Measurements from ENCODE around the gene TMEM131. TPM values are rescaled to one million over a fixed set of nuclear protein-coding genes. Genes with fewer than 3 reads are reported as not detected.

TMEM131 gene
- total and polyA plus RNA-seq, 2 of the 8 experiments (the other 6 are each of a cell fraction or from before 2014, with no cell fraction given): 9.7 to 22.9 TPM

- no peaks in the 10 kb centered on the region for H3K79me2 ChIP-seq (ENCODE audit: control insufficient read depth in 1 of 2, insufficient read depth in 2 of 2, low read length in 2 of 2)
- H3K18ac ChIP-seq (ENCODE audit: extremely low read depth, low read length): no peak overlapping the region
- no peak overlapping the region for H4K8ac ChIP-seq (ENCODE audit: extremely low read depth, insufficient read depth, low read length)
- H2AK5ac ChIP-seq (ENCODE audit: low read depth, low read length): no peak overlapping the region
- no peak overlapping the region for H3K4ac ChIP-seq (replicated peaks; ENCODE audit: insufficient read length, low read depth, low read length)
- H3K56ac ChIP-seq (replicated peaks; ENCODE audit: insufficient read length, low read depth, low read length): no peak overlapping the region
- 0 out of 7 replicates have a peak, but pooled peaks cover 0 to 3% (median 0%) of the 10 kb centered on the region in 4 experiments for H3K4me1 ChIP-seq (replicated peaks in 1 of 4; ENCODE audit: control insufficient read depth in 3 of 4, insufficient read depth in 4 of 4, low read length in 3 of 4)
- H3K36me3 ChIP-seq (ENCODE audit: control insufficient read depth in 2 of 4, insufficient read depth in 4 of 4, low read length in 3 of 4): no peaks in the 10 kb centered on the region
- no peak overlapping the region for H2BK12ac ChIP-seq (ENCODE audit: low read depth, low read length)
- no peak overlapping the region for H2BK15ac ChIP-seq (ENCODE audit: low read length)
- no peaks in the 10 kb centered on the region for H3K27me3 ChIP-seq (replicated peaks in 1 of 4; ENCODE audit: control insufficient read depth in 3 of 4, extremely low read depth in 1 of 4, insufficient read depth in 3 of 4, low read length in 3 of 4)
- H3K23me2 ChIP-seq (ENCODE audit: low read depth, low read length): no peaks in the 10 kb centered on the region; the same call in 1 of the 2 replicates
- no peak for FAIRE-seq
- H4K91ac ChIP-seq (replicated peaks; ENCODE audit: insufficient read length, low read length): no peak overlapping the region
- TF ChIP-seq SAP30 (IDR thresholded peaks at IDR 0.05; ENCODE audit: insufficient read depth, insufficient replicate concordance, low read length) (no peak), HDAC2 (IDR thresholded peaks at IDR 0.05; ENCODE audit: borderline replicate concordance in 1 of 2, low read depth in 2 of 2, low read length in 2 of 2) (no peak), TEAD4 (IDR thresholded peaks at IDR 0.05; ENCODE audit: low read depth, low read length) (no peak), ZNF274 (IDR thresholded peaks at IDR 0.05; ENCODE audit: borderline replicate concordance, extremely low read depth, low read length) (no peak), EZH2 (IDR thresholded peaks at IDR 0.05; ENCODE audit: low read depth, low read length, severe bottlenecking) (no peak)
- TF ChIP-seq, protein P1, sequence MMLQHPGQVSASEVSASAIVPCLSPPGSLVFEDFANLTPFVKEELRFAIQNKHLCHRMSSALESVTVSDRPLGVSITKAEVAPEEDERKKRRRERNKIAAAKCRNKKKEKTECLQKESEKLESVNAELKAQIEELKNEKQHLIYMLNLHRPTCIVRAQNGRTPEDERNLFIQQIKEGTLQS (IDR thresholded peaks at IDR 0.05; ENCODE audit: insufficient read depth, low read depth, low read length): no peak
- TF ChIP-seq, protein P2, sequence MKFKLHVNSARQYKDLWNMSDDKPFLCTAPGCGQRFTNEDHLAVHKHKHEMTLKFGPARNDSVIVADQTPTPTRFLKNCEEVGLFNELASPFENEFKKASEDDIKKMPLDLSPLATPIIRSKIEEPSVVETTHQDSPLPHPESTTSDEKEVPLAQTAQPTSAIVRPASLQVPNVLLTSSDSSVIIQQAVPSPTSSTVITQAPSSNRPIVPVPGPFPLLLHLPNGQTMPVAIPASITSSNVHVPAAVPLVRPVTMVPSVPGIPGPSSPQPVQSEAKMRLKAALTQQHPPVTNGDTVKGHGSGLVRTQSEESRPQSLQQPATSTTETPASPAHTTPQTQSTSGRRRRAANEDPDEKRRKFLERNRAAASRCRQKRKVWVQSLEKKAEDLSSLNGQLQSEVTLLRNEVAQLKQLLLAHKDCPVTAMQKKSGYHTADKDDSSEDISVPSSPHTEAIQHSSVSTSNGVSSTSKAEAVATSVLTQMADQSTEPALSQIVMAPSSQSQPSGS (IDR thresholded peaks at IDR 0.05; ENCODE audit: low read length): no peak
- H3K4me2 ChIP-seq (ENCODE audit: insufficient read depth in 1 of 2, low read depth in 2 of 2, low read length in 2 of 2): no peak overlapping the region
- no peak overlapping the region for H2AFZ ChIP-seq (ENCODE audit: low read length)
- CTCF ChIA-PET (ENCODE audit: partially characterized antibody): interaction anchor here (0.8 to 13.6 kb wide), 9 partner anchors 8 to 605 kb away, joined by 3 to 202 read pairs (median 7); no protein-coding TSS in a partner anchor
- H3K27ac ChIP-seq (ENCODE audit: low read depth, low read length): no peak overlapping the region
- no peaks in the 10 kb centered on the region for H3K9me3 ChIP-seq (ENCODE audit: insufficient read depth in 2 of 2, low read depth in 1 of 2, low read length in 1 of 2)
- POLR2A ChIA-PET (ENCODE audit: partially characterized antibody): interaction anchor here (1.6 kb wide), 1 partner anchor 33 kb away, joined by 3 read pairs; no protein-coding TSS in a partner anchor
- no peak overlapping the region for H2BK20ac ChIP-seq (ENCODE audit: low read length)
- WGBS, 2 experiments (ENCODE audit: extremely low coverage in 1 of 2, insufficient coverage in 1 of 2, insufficient read length in 1 of 2, insufficient replicate concordance in 2 of 2, low coverage in 1 of 2, low lambda C conversion rate in 2 of 2, missing lambda C conversion rate in 1 of 2): 100% methylated on average over 1 of the region's 11 CpGs
- no peak for DNase-seq (ENCODE audit: low read depth in 1 of 2, low spot score in 2 of 2)
- no peak overlapping the region for H3K14ac ChIP-seq (ENCODE audit: insufficient read length)
- no peak overlapping the region for H3K23ac ChIP-seq (ENCODE audit: insufficient read length)
- H3K4me3 ChIP-seq (ENCODE audit: extremely low read depth in 1 of 4, insufficient read depth in 2 of 4, low read depth in 3 of 4, low read length in 4 of 4): no peak overlapping the region
- H3K9ac ChIP-seq (replicated peaks in 1 of 4; ENCODE audit: extremely low read depth in 1 of 4, low read depth in 3 of 4, low read length in 3 of 4): no peak overlapping the region
- H3K79me1 ChIP-seq (ENCODE audit: low read depth, low read length): no peaks in the 10 kb centered on the region
- H4K20me1 ChIP-seq (replicated peaks in 1 of 2; ENCODE audit: control insufficient read depth in 1 of 2, insufficient read depth in 2 of 2, low read length in 2 of 2): no peaks in the 10 kb centered on the region
- no peak overlapping the region for H4K5ac ChIP-seq (ENCODE audit: insufficient read length, low read depth, low read length)
- H2BK120ac ChIP-seq (replicated peaks; ENCODE audit: low read depth, low read length): no peak overlapping the region
- H2BK5ac ChIP-seq (ENCODE audit: low read depth, low read length): no peak overlapping the region
Observed at GRCh38 chr2:97706708-97707345, 288.9 kb downstream of the TMEM131 start.

Data from H1 (cell line).